HepG2 (cell line): ENCODE data around the gene ARHGAP32. TPM values are rescaled to one million over a fixed set of nuclear protein-coding genes. Genes with fewer than 3 reads are reported as not detected.

Experiments
- ASH2L ChIP-seq: fragments of 300-600, 200-600 bp; sonication (generic); IDR thresholded peaks from 2 replicates; pipeline ENCODE4 v1.7.0; 2017; ENCODE audit warnings: low read depth, mild to moderate bottlenecking, moderate library complexity, mixed read lengths, low read length; ENCODE audit not compliant: insufficient read length
- ATRX ChIP-seq: sonication (generic); formaldehyde crosslinking; IDR thresholded peaks from 2 replicates; pipeline ENCODE4 v1.4.0; 2020; ENCODE audit warnings: missing genetic modification reagents, borderline replicate concordance
- CBX5 ChIP-seq: sonication (generic); formaldehyde crosslinking; IDR thresholded peaks from 2 replicates; pipeline ENCODE4 v1.4.0; 2020; ENCODE audit warnings: missing genetic modification reagents, borderline replicate concordance
- GTF2F1 ChIP-seq: fragments of 150-350 bp; IDR thresholded peaks from 2 replicates; pipeline ENCODE4 v1.6.1; 2014; ENCODE audit warnings: low read length
- HMGXB3 ChIP-seq: sonication (generic); formaldehyde crosslinking; IDR thresholded peaks from 2 replicates; pipeline ENCODE4 v1.4.0; 2020; ENCODE audit warnings: missing genetic modification reagents, borderline replicate concordance
- IRF2 ChIP-seq: IDR thresholded peaks from 2 replicates; pipeline ENCODE4 v1.6.1; 2018; ENCODE audit warnings: missing genetic modification reagents, missing compliant biosample characterization
- KAT7 ChIP-seq: IDR thresholded peaks from 2 replicates; pipeline ENCODE4 v1.6.1; 2018; ENCODE audit warnings: borderline replicate concordance, missing compliant biosample characterization
- KMT2B ChIP-seq: IDR thresholded peaks from 2 replicates; pipeline ENCODE4 v1.6.1; 2016; ENCODE audit warnings: missing genetic modification reagents, missing compliant biosample characterization
- LCORL ChIP-seq, 2 experiments: fragments of 450-650 bp in 1 of 2; sonication (generic) in 1 of 2; formaldehyde crosslinking in 1 of 2; IDR thresholded peaks; 2 replicates each; pipeline versions ENCODE4 v1.5.0 to v1.6.1; 2017 to 2020; ENCODE audit warnings: antibody characterized with exemption in 1 of 2, missing genetic modification reagents in 1 of 2
- MED8 ChIP-seq: sonication (generic); formaldehyde crosslinking; IDR thresholded peaks from 2 replicates; pipeline ENCODE4 v1.8.1; 2023; ENCODE audit warnings: mild to moderate bottlenecking, missing genetic modification reagents; ENCODE audit not compliant: insufficient replicate concordance
- SAP130 ChIP-seq: IDR thresholded peaks from 2 replicates; pipeline ENCODE4 v1.6.1; 2016; ENCODE audit warnings: low read depth
- SNAPC2 ChIP-seq: sonication (generic); formaldehyde crosslinking; IDR thresholded peaks from 2 replicates; pipeline ENCODE4 v1.8.1; 2022; ENCODE audit warnings: mild to moderate bottlenecking, missing genetic modification reagents
- TGIF2 ChIP-seq: IDR thresholded peaks from 2 replicates; pipeline ENCODE4 v1.6.1; 2016; ENCODE audit warnings: control low read depth, missing compliant biosample characterization
- ZFP1 ChIP-seq: IDR thresholded peaks from 2 replicates; pipeline ENCODE4 v1.6.1; 2016
- ZFP82 ChIP-seq: sonication (generic); formaldehyde crosslinking; IDR thresholded peaks from 2 replicates; pipeline ENCODE4 v1.5.1; 2020; ENCODE audit warnings: mild to moderate bottlenecking, missing genetic modification reagents, borderline replicate concordance
- ZNF20 ChIP-seq: sonication (generic); formaldehyde crosslinking; IDR thresholded peaks from 2 replicates; pipeline ENCODE4 v1.4.0; 2020; ENCODE audit warnings: mild to moderate bottlenecking, moderate library complexity, missing genetic modification reagents
- ZNF263 ChIP-seq: sonication (generic); formaldehyde crosslinking; IDR thresholded peaks from 2 replicates; pipeline ENCODE4 v1.4.0; 2020; ENCODE audit warnings: missing genetic modification reagents
- ZNF329 ChIP-seq: sonication (generic); formaldehyde crosslinking; IDR thresholded peaks from 2 replicates; pipeline ENCODE4 v1.9.0; 2021; ENCODE audit warnings: low read depth, mild to moderate bottlenecking, missing genetic modification reagents
- ZNF367 ChIP-seq: sonication (generic); formaldehyde crosslinking; IDR thresholded peaks from 2 replicates; pipeline ENCODE4 v1.4.0; 2020; ENCODE audit warnings: missing genetic modification reagents, borderline replicate concordance
- ZSCAN20 ChIP-seq: sonication (generic); formaldehyde crosslinking; IDR thresholded peaks from 2 replicates; pipeline ENCODE4 v1.4.0; 2020; ENCODE audit warnings: missing genetic modification reagents, mild to moderate bottlenecking, borderline replicate concordance
- polyA plus RNA-seq, 8 experiments: library from polyadenylated mRNA; depleted of rRNA in 3 of 8; stranded (reverse) in 7 of 8; unstranded in 1 of 8; fragments of >200 nt; fragmentation: Illumina TruSeq in 4 of 8; extraction: Trizol in 4 of 8; gene quantifications; 2 replicates each; pipeline versions ENCODE4 v1.2.1 to v1.2.3, GENCODE V29; 2011 to 2016; ENCODE audit warnings: low read depth in 4 of 8, missing spikeins in 1 of 8, mixed read lengths in 1 of 8; ENCODE audit not compliant: insufficient read depth in 1 of 8
- total RNA-seq, 5 experiments: library from RNA; depleted of rRNA; stranded (reverse); fragments of >200 nt; fragmentation: Illumina TruSeq; extraction: Trizol; gene quantifications; 2 replicates each; pipeline ENCODE4 v1.2.3, GENCODE V29; 2016; ENCODE audit warnings: low read depth in 1 of 5
- TF ChIP-seq, protein P1 (sequence below): sonication (generic); formaldehyde crosslinking; IDR thresholded peaks from 2 replicates; pipeline ENCODE4 v1.4.0; 2020; ENCODE audit warnings: mild to moderate bottlenecking, missing genetic modification reagents
- TF ChIP-seq, protein P2 (sequence below): sonication (generic); formaldehyde crosslinking; IDR thresholded peaks from 2 replicates; pipeline ENCODE4 v1.8.0; 2022; ENCODE audit warnings: mild to moderate bottlenecking, missing genetic modification reagents, borderline replicate concordance
- TF ChIP-seq, protein P3 (sequence below): sonication (generic); formaldehyde crosslinking; IDR thresholded peaks from 2 replicates; pipeline ENCODE4 v1.4.0; 2020; ENCODE audit warnings: missing genetic modification reagents

The ARHGAP32 gene
- total and polyA plus RNA-seq, 2 of the 13 experiments (the other 11 are each of a cell fraction or from before 2014, with no cell fraction given), result 6.3 to 8.2 TPM

GRCh38 chr11:129143335-129143734 is 48.8 kb downstream of the ARHGAP32 start (continued):
- TF ChIP-seq IRF2 (CRISPR knock-in tag) (peak; percentile 59), LCORL (IDR thresholded peaks at IDR 0.05) (no peak), LCORL (CRISPR knock-in tag; IDR thresholded peaks at IDR 0.05) (peak; percentile 56; the same call in 1 of the 2 replicates), ZNF367 (CRISPR knock-in tag) (no peak), ZNF20 (CRISPR knock-in tag) (no peak), GTF2F1 (no peak), CBX5 (CRISPR knock-in tag) (peak; percentile 33; the same call in 1 of the 2 replicates), ATRX (CRISPR knock-in tag) (no peak), SNAPC2 (CRISPR knock-in tag) (no peak), ZSCAN20 (peak; percentile 97), ASH2L (peak; percentile 76), KMT2B (CRISPR knock-in tag) (peak; percentile 55; the same call in 1 of the 2 replicates), ZFP82 (CRISPR knock-in tag) (no peak), MED8 (CRISPR knock-in tag) (no peak), HMGXB3 (CRISPR knock-in tag) (0 out of 2 replicates have a peak, but pooled peaks have one; percentile 30), SAP130 (CRISPR knock-in tag) (peak; percentile 73), TGIF2 (CRISPR knock-in tag) (0 out of 2 replicates have a peak, but pooled peaks have one; percentile 35), ZNF263 (CRISPR knock-in tag) (no peak), ZFP1 (CRISPR knock-in tag) (no peak), ZNF329 (CRISPR knock-in tag) (no peak), KAT7 (CRISPR knock-in tag) (0 out of 2 replicates have a peak, but pooled peaks have one; percentile 49)
- TF ChIP-seq, protein P1, sequence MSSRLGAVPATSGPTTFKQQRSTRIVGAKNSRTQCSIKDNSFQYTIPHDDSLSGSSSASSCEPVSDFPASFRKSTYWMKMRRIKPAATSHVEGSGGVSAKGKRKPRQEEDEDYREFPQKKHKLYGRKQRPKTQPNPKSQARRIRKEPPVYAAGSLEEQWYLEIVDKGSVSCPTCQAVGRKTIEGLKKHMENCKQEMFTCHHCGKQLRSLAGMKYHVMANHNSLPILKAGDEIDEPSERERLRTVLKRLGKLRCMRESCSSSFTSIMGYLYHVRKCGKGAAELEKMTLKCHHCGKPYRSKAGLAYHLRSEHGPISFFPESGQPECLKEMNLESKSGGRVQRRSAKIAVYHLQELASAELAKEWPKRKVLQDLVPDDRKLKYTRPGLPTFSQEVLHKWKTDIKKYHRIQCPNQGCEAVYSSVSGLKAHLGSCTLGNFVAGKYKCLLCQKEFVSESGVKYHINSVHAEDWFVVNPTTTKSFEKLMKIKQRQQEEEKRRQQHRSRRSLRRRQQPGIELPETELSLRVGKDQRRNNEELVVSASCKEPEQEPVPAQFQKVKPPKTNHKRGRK (CRISPR knock-in tag), result no peak
- TF ChIP-seq, protein P2, sequence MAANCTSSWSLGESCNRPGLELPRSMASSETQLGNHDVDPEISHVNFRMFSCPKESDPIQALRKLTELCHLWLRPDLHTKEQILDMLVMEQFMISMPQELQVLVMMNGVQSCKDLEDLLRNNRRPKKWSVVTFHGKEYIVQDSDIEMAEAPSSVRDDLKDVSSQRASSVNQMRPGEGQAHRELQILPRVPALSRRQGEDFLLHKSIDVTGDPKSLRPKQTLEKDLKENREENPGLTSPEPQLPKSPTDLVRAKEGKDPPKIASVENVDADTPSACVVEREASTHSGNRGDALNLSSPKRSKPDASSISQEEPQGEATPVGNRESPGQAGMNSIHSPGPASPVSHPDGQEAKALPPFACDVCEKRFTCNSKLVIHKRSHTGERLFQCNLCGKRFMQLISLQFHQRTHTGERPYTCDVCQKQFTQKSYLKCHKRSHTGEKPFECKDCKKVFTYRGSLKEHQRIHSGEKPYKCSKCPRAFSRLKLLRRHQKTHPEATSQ (CRISPR knock-in tag), result 0 out of 2 replicates have a peak, but pooled peaks have one; percentile 48
- TF ChIP-seq, protein P3, sequence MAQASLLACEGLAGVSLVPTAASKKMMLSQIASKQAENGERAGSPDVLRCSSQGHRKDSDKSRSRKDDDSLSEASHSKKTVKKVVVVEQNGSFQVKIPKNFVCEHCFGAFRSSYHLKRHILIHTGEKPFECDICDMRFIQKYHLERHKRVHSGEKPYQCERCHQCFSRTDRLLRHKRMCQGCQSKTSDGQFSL (CRISPR knock-in tag), result no peak
